Hepatocyte (in vitro differentiated cells): ENCODE results near the gene KCND2. TPM values are rescaled to one million over a fixed set of nuclear protein-coding genes. Genes with fewer than 3 reads are reported as not detected.
"Not testable (repeated sequence)": the region's sequence is repeated elsewhere in the genome, so short reads cannot be mapped to it uniquely, and the experiment has no call there.

Experiments used
- DNase-seq: peaks from one replicate; pipeline ENCODE4 v3.0.0-alpha.2; 2016; ENCODE audit warnings: low spot score
- H2AFZ ChIP-seq: fragments of 200-600 bp; sonication (generic); 2 replicates; pipeline ENCODE4 v1.6.0; 2016; ENCODE audit warnings: antibody characterized with exemption, mild to moderate bottlenecking
- H3K27ac ChIP-seq: fragments of 200-600 bp; sonication (generic); 2 replicates; pipeline ENCODE4 v1.5.1; 2016; ENCODE audit warnings: mild to moderate bottlenecking
- H3K27me3 ChIP-seq: fragments of 200-600 bp; sonication (generic); 2 replicates; pipeline ENCODE4 v1.6.1; 2016
- H3K36me3 ChIP-seq: fragments of 200-600 bp; sonication (generic); replicated peaks from 2 replicates; pipeline ENCODE4 v1.5.1; 2016; ENCODE audit warnings: low read depth; ENCODE audit not compliant: insufficient read depth
- H3K4me1 ChIP-seq: fragments of 200-600 bp; sonication (generic); 2 replicates; pipeline ENCODE4 v1.5.1; 2016; ENCODE audit warnings: mild to moderate bottlenecking, moderate library complexity; ENCODE audit not compliant: insufficient read depth
- H3K4me2 ChIP-seq: fragments of 200-600 bp; sonication (generic); 2 replicates; pipeline ENCODE4 v1.6.0; 2016
- H3K4me3 ChIP-seq: fragments of 200-600 bp; sonication (generic); 2 replicates; pipeline ENCODE4 v1.5.1; 2016; ENCODE audit warnings: mild to moderate bottlenecking
- H3K79me2 ChIP-seq: fragments of 200-600 bp; sonication (generic); 2 replicates; pipeline ENCODE4 v1.6.0; 2017; ENCODE audit warnings: mild to moderate bottlenecking
- H3K9me2 ChIP-seq: fragments of 200-600 bp; sonication (generic); replicated peaks from 2 replicates; pipeline ENCODE4 v1.6.0; 2017; ENCODE audit warnings: mild to moderate bottlenecking; ENCODE audit not compliant: insufficient read depth
- H3K9me3 ChIP-seq: fragments of 200-600 bp; sonication (generic); 2 replicates; pipeline ENCODE4 v1.5.1; 2016; ENCODE audit warnings: low read depth, mild to moderate bottlenecking
- H4K20me1 ChIP-seq: fragments of 200-600 bp; sonication (generic); 2 replicates; pipeline ENCODE4 v1.6.0; 2016; ENCODE audit warnings: mild to moderate bottlenecking; ENCODE audit not compliant: insufficient read depth, poor library complexity, severe bottlenecking
- EZH2 ChIP-seq: fragments of 200-600 bp; sonication (generic); IDR thresholded peaks from 2 replicates; pipeline ENCODE4 v1.6.1; 2016; ENCODE audit warnings: antibody characterized with exemption, mild to moderate bottlenecking, borderline replicate concordance
- EZH2phosphoT487 ChIP-seq: fragments of 200-600 bp; sonication (generic); IDR thresholded peaks from one replicate; pipeline ENCODE4 v1.6.1; 2018; ENCODE audit warnings: antibody characterized with exemption, mild to moderate bottlenecking, low read depth, moderate library complexity; ENCODE audit not compliant: unreplicated experiment, severe bottlenecking
- WGBS: methylation state at CpG from one replicate; pipeline ENCODE4 v1.1.6; 2016; ENCODE audit warnings: low lambda C conversion rate; ENCODE audit errors: missing lambda C conversion rate; 5-methylcytosine and 5-hydroxymethylcytosine counted together
- polyA plus RNA-seq: library from polyadenylated mRNA; unstranded; fragments of >200 nt; fragmentation: Nextera tagmentation; extraction: Ambion mirVana; gene quantifications from 2 replicates; pipeline ENCODE4 v1.2.1, GENCODE V29; 2016
- total RNA-seq: library from RNA; depleted of rRNA; stranded (reverse); fragments of >200 nt; gene quantifications from 2 replicates; pipeline ENCODE4 v1.2.3, GENCODE V29; 2014
- TF ChIP-seq, protein P1 (sequence below): fragments of 200-600 bp; sonication (generic); IDR thresholded peaks from 2 replicates; pipeline ENCODE4 v1.5.1; 2016; ENCODE audit warnings: antibody characterized with exemption, mild to moderate bottlenecking; ENCODE audit not compliant: poor library complexity

Gene KCND2
- total and polyA plus RNA-seq, 2 experiments from 2014 or later, result 0.58 to 3.6 TPM

GRCh38 chr7:120691915-120692314, 418.9 kb downstream of the KCND2 start:
- H2AFZ ChIP-seq, result no peak overlapping the region
- no peaks in the 10 kb centered on the region for H3K36me3 ChIP-seq
- TF ChIP-seq EZH2 (no peak), EZH2phosphoT487 (no peak)
- TF ChIP-seq, protein P1, sequence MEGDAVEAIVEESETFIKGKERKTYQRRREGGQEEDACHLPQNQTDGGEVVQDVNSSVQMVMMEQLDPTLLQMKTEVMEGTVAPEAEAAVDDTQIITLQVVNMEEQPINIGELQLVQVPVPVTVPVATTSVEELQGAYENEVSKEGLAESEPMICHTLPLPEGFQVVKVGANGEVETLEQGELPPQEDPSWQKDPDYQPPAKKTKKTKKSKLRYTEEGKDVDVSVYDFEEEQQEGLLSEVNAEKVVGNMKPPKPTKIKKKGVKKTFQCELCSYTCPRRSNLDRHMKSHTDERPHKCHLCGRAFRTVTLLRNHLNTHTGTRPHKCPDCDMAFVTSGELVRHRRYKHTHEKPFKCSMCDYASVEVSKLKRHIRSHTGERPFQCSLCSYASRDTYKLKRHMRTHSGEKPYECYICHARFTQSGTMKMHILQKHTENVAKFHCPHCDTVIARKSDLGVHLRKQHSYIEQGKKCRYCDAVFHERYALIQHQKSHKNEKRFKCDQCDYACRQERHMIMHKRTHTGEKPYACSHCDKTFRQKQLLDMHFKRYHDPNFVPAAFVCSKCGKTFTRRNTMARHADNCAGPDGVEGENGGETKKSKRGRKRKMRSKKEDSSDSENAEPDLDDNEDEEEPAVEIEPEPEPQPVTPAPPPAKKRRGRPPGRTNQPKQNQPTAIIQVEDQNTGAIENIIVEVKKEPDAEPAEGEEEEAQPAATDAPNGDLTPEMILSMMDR, result no peak
- H3K27ac ChIP-seq, result no peak overlapping the region
- no peaks in the 10 kb centered on the region for H4K20me1 ChIP-seq
- no peak overlapping the region for H3K4me2 ChIP-seq
- 98% methylated on average over 2 of the region's 2 CpGs for WGBS
- no peaks in the 10 kb centered on the region for H3K4me1 ChIP-seq
- no peak for DNase-seq
- no peaks in the 10 kb centered on the region for H3K9me3 ChIP-seq
- no peaks in the 10 kb centered on the region for H3K27me3 ChIP-seq
- no peaks in the 10 kb centered on the region for H3K79me2 ChIP-seq
- H3K4me3 ChIP-seq, result no peak overlapping the region
- H3K9me2 ChIP-seq, result no peaks in the 10 kb centered on the region

DNA sequence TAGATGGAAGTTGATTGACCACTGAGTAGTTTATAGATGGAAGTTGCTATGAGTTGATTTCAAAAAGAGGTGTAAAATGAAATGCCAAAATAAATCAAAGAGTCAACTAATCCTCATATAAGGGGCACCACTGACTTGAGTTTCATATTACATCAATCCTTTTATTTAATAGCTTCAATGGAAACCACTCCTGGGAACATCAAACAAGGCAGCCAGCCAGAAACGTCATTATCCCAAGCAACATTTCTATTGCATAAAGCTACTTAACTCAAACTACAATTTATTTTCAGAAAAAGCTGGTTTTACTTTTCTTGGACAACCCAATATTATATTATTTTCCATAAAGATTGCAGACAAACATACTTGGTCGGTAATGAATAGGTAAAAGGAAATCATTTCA, 422.9 kb downstream of the KCND2 start:
- 56% methylated on average over 2 of the region's 2 CpGs for WGBS
- no peak for TF ChIP-seq EZH2phosphoT487
- TF ChIP-seq, protein P1, result no peak
- no peak for TF ChIP-seq EZH2
- no peak for DNase-seq

DNA sequence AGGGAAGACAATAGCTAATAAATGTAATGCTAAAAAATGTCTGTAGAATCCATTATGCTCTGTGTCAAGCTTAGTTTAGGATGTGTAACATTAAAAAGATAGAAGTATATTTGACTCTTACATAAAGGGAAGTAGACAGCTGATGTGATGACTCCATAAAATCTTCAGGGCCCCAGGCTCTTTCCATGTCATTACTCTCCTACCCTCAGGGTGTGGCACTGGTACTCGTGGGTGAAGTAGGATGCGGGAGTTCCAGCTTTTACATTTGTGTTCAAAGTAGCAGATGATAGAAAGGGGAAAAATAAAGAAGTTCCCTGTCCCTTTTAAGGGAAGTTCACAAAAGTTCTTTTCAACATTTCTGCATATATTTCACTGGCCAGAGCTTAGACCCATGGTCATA, 427.8 kb downstream of the KCND2 start:
- H2AFZ ChIP-seq, result no peak overlapping the region
- DNase-seq, result no peak
- no peaks in the 10 kb centered on the region for H3K79me2 ChIP-seq
- H3K4me3 ChIP-seq, result no peak overlapping the region
- no peaks in the 10 kb centered on the region for H3K9me2 ChIP-seq
- no peaks in the 10 kb centered on the region for H3K4me1 ChIP-seq
- H3K36me3 ChIP-seq, result no peaks in the 10 kb centered on the region
- no peaks in the 10 kb centered on the region for H3K9me3 ChIP-seq
- TF ChIP-seq EZH2phosphoT487, result no peak
- no peak for TF ChIP-seq EZH2
- TF ChIP-seq, protein P1, result no peak
- WGBS, result 92% methylated on average over 2 of the region's 2 CpGs
- no peaks in the 10 kb centered on the region for H3K27me3 ChIP-seq
- H3K27ac ChIP-seq, result no peak overlapping the region
- H3K4me2 ChIP-seq, result no peak overlapping the region
- H4K20me1 ChIP-seq, result no peaks in the 10 kb centered on the region

More for the DNA sequence above, 422.9 kb downstream of the KCND2 start:
- Histone ChIP-seq H3K4me2 (no peak overlapping the region), H3K79me2 (no peaks in the 10 kb centered on the region), H2AFZ (no peak overlapping the region), H3K4me3 (no peak overlapping the region), H3K9me2 (no peaks in the 10 kb centered on the region), H3K9me3 (no peaks in the 10 kb centered on the region), H3K27ac (no peak overlapping the region), H3K27me3 (no peaks in the 10 kb centered on the region), H3K4me1 (no peaks in the 10 kb centered on the region), H3K36me3 (no peaks in the 10 kb centered on the region), H4K20me1 (no peaks in the 10 kb centered on the region)

GRCh38 chr7:120702408-120702807, 429.4 kb downstream of the KCND2 start:
- not testable (repeated sequence) for H2AFZ ChIP-seq, H3K9me2 ChIP-seq
- 76% methylated on average over 1 of the region's 1 CpG for WGBS

More at GRCh38 chr7:120702408-120702807, 429.4 kb downstream of the KCND2 start:
- not testable (repeated sequence) for H3K4me3 ChIP-seq, H3K9me3 ChIP-seq, H3K79me2 ChIP-seq, H3K27me3 ChIP-seq, DNase-seq, H3K4me2 ChIP-seq, H3K4me1 ChIP-seq, H3K36me3 ChIP-seq, H3K27ac ChIP-seq, H4K20me1 ChIP-seq
